Esophagus muscularis mucosa (tissue), 3 donors: ENCODE data around the gene S1PR1.

Experiments
- CTCF ChIP-seq, 3 experiments: fragments of 200-600 bp in 2 of 3; fragments of 450-650 bp in 1 of 3; sonication (generic) in 2 of 3; IDR thresholded peaks; one replicate each; pipeline ENCODE4 v1.5.1; 2017 to 2019; ENCODE audit warnings: antibody characterized with exemption in 3 of 3, mild to moderate bottlenecking in 2 of 3, moderate library complexity in 1 of 3
- POLR2A ChIP-seq: fragments of 450-650 bp; IDR thresholded peaks from one replicate; pipeline ENCODE4 v1.6.1; 2017; ENCODE audit warnings: antibody characterized with exemption, moderate library complexity, mild to moderate bottlenecking, low read depth

GRCh38 chr1:101260556-101261350 lies 23.9 kb downstream of the S1PR1 start:
- TF ChIP-seq POLR2A, result no peak
- TF ChIP-seq CTCF (IDR thresholded peaks at IDR 0.05), result no peak
